NCI-H2107 treated with DMSO at 0.1 percent for 48 hours (cell line): Measurements from ENCODE around the gene NMT1.
A peak's percentile ranks its signal among the peaks of the same experiment; 100 is the strongest.

Source experiments
- DNase-seq: peaks from one replicate; lab custom pipeline; 2025; ENCODE audit not compliant: unreplicated experiment; lab: John Stamatoyannopoulos, UW

The NMT1 gene

DNA sequence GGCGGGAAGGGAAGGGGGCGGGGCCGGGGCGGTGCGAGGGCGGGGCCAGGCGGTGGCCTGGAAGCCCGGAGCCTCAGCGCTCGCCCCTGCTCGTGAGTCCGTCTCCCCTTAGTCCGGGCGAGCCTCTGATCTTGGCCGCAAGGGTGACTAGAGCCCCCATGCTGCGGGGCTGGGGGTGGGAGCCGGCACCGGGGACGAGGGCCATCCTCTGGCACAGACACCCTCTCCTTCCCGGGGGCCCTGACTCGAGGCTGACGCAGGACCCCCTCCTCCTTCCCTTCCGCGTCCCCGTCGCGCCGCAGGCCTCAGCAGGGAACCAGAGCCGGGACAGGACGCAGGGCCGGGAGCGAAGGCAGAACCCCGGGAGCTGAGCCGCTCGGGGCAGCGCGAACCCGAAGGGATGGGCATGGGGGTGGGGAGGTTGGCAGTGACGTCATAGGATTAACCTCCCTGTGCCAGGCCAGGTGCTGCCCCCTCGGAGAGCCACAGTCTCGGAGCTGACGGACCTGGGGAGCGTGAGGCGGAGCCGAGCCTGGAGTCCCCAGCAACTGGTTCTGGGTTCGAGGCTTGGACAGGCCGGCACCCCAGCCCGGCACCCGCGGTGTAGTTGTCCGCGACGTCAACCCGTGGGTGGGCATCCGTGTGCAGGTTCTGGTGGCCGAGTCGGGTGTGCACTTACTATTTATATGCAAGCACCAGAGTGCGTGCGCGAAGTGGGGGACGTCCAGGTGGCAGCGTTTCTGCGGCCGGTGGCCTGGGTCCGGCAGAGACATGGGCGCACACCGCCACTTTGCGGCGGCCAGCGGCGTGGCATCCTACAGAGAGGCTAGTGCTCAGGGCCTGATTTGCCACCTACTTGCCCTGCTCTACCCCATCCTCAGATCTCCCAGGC lies 71.7 kb downstream of the NMT1 start:
- peak; percentile 29 for DNase-seq

DNA sequence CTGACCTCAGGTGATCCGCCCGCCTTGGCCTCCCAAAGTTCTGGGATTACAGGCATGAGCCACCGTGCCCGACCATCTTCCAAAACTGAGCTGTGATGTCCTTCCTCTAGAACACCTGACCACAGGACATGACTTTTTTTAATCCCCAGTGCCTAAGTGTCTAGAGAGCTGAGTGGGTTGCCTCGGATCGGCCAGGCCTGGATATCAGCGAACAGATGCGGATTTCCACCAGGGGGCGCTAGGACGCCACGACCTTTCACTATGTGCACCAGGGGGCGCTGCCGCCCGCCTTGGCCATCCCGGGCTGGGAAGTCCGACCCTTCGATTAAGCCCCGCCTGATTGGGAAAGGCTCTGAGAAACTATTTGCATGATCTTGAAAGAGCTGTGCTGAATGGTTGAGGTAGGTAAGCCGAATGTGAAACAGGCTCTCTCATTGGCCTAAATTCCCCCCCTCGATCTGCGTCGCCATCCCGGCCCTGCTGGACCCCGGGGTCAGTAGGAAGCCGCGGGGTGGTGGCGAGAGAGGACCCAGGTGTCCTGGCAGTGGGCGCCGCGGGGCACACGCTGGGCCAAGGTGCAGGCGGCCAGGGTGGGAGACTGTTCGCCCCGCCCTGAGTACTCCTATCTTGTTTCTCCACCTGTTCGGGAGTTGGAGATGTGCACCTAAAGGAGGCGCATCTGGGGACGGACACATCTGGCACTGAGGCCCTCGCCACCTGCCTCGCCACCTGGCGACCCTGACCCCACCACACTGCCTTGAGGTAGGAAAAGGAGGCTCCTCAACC lies 74.3 kb downstream of the NMT1 start, which contains the start of gene ACBD4:
TSS of gene ACBD4 (plus strand) at position 496 of the 786 bp plus-strand sequence. CDS start 458 bp downstream, outside the sequence.
- peak; percentile 86 for DNase-seq

DNA sequence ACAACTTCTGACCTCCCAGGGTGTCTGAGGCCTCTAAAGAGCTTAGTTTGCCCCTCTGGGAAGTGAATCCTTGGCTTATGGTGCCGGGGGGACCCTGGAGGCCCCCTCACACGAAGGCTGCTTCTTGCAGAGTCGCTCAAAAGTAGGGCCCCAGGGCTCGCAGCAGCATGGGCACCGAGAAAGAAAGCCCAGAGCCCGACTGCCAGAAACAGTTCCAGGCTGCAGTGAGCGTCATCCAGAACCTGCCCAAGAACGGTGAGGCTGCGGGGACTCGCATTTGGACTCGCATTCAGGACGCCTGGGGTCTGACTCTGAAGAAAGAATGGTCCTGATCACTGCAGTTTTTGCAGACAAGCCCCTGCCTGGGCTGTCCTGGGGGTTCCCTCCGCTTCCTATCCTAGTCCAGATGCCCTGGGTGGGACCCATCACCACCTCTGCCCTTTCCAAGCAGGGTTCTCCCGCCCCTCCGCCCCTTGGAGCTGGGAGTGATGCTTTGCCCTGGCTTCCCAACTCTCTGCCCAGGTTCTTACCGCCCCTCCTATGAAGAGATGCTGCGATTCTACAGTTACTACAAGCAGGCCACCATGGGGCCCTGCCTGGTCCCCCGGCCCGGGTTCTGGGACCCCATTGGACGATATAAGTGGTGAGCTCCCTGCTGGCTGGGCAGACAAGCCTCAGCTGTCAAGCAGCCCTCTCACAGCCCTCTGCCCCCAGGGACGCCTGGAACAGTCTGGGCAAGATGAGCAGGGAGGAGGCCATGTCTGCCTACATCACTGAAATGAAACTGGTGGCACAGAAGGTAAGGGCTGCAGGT lies 75.1 kb downstream of the NMT1 start:
- no peak for DNase-seq

DNA sequence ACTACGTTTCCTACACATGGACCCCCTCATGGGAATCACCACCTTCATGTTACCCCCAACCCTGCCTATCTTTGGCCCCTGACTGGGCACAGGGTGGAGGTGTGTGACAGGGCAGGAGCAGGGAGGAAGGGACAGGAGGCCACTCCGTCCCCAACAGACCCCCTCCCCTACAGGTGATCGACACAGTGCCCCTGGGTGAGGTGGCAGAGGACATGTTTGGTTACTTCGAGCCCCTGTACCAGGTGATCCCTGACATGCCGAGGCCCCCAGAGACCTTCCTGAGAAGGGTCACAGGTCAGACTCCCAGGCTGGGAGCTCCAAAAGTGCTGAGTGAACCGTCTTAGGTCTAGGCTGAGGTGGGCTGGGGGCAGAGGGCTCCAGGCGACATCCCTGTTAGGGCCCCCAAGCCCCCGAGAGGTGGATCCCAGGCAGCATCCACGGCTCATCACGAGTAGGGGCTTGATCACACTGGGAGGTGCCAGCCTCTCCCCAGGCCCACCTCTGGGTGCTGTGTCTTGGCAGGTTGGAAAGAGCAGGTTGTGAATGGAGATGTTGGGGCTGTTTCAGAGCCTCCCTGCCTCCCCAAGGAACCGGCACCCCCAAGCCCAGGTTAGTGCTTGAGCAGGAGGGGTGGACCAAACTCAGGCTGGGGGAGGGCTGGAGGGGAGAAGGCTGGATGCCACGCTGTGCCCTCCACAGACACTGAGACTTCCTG lies 75.9 kb downstream of the NMT1 start:
- no peak for DNase-seq

DNA sequence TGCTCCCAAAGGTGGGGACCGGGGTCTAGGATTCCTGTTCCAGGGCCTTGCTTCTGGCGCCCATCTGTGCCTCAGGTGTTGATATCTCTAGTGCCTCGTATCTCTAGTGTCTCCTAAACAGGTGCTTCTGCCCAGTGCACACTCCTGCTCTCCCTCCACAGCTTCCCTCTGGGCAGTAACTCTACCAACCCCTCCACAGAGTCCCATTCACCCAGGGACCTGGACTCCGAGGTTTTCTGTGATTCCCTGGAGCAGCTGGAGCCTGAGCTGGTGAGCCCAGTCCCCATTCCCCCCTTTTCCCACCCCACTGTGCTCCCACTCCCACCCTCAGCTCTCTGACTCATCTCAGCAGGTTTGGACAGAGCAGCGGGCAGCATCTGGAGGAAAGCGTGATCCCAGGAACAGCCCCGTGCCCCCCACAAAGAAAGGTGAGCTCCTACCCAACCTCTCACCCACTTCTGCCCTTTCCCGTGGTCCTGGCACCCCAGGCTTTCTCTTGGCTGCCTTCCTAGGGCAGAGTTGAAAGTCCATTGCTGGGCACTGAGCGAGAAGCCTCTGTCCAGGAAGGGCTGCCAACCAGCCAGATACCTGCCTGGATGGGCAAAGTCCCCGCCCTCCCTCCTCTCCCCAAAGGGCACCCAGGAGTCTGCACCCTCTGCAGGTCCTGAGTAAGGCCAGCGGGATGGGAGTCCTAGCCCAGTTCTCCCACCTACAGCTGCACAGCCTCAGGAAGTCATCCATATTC lies 76.6 kb downstream of the NMT1 start:
- DNase-seq, result no peak

DNA sequence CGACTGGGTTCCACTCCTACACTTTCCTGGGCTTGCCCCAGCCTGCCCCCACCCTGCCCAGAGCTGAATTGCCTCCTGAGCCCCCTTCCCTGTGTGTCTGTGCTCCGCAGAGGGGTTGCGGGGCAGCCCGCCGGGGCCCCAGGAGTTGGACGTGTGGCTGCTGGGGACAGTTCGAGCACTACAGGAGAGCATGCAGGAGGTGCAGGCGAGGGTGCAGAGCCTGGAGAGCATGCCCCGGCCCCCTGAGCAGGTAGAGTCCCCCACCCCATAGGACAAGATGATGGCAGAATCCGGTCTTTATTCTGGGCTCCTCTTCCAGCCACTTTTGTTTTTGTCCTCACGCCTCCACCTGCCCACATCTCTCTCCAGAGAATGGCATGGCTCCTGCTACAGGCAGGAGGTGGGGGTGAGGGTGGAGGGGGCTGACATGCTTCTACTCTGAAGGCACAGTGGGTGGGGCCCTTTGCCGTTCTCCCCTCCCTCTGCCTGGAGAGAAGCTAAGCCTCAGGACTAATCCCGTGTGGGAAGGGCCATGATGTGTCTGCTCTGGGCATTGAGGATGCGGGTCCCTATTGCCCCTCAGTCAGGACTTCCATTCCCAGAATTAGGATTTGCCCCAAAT lies 77.9 kb downstream of the NMT1 start:
- DNase-seq, result no peak

DNA sequence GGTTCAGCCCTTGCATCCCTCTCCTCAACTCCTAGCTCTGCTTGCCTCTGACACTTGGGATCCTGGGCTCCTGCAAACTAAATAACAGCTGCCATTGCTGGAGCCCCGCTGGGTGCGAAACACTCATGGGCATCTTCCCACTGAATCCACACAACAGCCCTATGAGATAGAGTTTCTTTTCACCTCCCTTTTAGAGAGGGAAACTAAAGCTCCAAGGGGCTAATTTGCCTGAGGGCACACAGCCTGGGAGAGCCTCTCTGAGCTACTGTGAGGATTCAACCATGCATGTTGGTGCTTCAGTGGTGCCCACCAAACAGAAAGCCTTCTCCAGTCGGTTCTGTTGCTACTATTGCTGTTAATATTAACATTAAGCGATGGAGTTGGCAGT lies 78.4 kb downstream of the NMT1 start:
- DNase-seq, result no peak

DNA sequence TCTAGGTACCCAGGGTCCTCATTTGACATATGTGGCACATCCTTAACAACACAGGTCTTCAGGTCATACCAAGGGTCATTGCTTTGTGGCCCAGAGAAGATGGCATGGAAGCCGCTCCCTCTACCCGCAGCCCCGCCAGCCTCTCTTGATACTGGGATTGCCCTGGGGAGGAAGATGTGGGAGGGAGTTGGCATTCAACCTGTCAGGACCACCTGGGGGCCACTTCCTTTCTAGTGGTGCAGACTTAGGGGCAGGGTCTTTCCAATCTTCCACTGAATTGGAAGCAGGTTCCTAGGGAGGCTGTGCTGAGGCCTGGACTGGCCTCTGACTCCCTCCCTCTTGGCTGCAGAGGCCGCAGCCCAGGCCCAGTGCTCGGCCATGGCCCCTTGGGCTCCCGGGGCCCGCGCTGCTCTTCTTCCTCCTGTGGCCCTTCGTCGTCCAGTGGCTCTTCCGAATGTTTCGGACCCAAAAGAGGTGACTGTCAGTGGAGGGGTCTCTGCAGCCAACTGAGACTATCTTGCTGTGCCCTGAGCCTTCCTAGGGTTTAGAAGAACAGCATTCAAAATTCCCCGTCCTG lies 82.1 kb downstream of the NMT1 start:
- no peak for DNase-seq

DNA sequence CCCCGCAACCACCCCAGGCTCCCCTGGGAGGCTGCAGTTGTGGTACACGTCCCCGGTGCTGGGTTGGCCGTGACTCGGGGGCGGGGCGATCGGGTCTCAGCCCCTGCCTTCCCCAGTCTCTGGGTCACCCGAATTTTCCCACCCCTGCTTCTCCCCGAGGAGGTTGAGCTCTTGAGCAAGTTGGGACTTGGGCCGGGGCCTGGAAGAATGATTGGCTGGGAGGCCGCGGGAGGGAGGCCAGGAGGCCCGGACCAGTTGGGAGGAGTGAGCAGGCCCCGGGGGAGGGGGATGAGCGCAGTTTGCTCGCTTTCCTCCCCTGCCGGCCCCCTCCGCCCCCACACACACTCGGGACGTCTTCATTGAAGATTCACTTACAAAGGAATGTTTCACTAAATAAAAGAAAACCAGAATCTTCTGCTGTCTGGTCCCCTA lies 82.7 kb downstream of the NMT1 start:
- DNase-seq, result no peak

DNA sequence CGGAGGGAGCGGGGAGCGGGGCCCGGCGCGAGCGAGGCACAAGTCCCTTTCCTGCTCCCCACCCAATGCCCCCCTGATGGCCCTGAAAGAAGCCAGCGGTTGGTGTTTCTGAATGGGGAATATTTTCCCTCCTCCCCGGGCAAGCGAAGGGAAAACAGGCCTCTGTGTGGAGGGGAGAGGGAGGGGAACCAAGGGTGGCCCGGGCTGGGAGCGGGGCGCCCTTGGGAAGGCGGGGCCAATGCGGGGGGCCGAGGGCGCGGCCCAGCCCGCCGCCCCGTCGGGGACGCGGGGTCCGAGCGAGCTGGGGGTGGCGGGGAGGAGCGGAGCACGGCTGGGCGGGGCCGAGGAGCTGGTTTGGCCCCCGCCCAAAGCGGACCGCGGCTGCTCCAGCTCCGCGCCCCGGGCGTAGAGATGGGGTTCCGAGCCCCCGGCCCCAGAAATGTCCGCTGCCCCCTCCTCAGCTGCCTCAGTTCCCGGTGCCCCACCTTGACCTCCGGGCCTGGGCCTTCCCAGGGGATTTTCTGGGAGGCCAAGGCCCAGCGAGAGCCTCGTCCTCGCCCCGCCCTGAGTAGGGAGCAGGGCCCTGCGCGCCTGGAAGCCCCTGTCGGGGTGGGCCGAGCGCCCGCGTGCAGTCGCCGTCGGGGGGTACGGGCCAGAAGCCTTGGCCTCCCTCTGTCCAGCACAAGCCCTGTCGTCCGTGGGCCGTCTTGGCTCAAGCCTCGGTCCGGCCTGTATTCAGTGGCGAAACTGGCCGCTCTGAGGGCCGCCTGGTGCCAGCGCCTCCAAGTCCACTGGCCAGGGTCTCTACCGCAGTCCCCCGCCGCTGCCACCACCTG lies 83.3 kb downstream of the NMT1 start:
- DNase-seq, result no peak

DNA sequence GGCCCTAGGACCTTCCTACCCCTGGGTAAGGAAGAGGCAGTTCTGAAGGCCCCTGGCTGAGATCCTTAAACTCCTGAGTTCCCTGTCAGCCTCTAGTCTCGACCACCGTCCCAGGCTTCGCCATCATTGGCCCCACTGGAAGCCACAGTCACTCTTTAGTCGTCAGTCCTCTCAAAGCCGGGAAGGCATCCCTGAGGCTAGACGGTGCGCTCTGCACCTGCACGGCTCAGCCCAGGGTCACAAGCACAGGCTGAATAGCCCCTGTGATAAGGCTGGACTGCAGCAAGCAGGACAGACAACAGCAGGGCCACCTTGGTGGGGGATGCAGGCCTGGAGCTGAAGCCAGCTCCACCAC lies 83.9 kb downstream of the NMT1 start:
- no peak for DNase-seq

DNA sequence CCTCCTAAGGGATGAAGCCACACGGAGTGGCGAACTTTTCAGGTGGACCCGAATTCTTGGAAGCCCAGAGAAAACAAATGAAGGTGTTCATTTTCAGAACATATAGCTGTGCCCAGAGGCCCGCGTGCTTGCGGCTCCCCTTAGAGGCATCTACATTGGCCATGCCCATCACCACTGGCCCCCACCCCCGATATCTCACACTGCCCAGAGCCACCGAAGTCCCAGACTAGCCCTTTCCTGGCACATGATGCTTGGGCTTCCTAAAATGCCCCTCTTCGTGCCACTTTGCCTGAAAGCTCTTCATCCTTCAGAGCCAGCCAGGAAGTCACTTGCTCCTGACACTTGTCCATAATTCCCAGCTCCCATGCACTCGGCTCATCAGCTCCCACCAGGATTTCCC lies 85.0 kb downstream of the NMT1 start:
- no peak for DNase-seq

DNA sequence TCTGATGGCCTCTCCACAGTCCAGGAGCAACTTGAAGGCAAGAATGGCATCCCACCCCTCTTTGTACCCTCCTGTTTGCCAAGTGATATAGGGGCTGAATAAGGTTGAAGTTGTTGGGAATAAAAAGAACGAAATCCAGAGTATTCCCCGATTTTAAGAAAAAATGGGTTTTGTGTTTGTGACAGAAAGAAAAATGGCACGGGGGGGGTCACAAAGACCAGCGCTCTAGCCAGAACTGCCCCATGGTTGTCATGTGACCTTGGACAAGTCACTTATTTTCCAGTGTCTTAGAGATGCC lies 85.4 kb downstream of the NMT1 start:
- DNase-seq, result no peak

DNA sequence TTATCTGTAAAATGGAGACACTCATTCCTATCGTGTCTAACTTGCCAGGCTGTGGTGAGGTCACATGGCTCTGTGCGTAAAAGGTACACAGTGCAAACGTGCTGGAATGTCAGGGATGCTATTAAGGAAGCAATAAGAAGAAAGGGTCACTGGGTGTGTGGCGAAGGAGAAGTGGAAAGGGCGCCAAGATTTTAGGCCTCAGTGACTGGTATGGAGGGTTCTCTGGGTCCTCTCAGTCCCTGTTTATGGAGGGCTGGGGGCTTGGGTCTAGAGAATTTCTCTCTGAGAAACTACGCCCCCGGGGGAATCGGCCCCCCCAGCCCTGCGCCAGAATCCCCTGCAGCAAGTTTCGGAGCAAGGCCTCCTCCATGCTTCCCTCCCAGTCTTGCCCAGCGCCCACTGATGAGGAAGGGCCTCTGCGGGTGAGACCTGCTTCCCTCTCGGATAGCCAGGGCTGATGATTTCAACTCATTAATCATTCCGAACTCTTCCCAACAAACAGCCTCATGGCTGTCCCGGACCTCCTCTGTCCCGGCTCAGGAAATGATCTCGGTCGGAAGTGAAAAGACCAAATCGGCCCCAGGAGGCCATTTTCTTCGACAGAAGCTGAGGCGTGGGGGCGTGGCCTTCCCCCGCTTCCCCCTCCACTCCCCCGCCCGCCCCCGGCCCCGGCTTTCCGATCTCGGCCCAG lies 85.9 kb downstream of the NMT1 start:
- DNase-seq, result no peak

DNA sequence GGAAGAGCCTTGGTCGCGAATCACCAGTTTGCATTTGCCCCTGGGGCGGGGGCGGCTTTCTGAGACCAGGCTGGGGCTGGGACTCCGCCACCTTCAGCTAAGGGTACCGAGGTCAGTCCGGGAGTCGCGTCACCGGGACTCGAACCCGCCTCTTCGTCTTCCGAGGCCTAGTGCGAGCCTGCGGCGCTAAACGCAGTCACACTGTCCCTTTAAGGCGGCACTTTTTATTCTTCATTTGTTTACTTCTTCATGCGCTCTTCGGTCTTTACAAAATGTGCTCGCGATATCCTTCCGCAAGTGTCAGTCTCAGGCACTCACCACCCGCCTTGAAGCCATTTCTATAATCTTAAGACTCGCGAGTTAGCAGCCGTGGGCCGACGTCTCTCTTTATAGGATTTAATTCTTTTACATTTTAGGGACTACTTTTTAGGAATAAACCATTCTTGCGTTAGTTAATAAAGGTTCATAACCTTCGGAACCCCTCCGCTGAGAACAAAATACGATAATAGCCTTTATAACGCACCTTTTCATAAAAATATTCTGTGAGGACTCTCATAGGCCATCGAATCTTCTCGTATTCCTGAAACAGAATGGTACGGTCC lies 86.6 kb downstream of the NMT1 start:
- DNase-seq, result peak; percentile 88

DNA sequence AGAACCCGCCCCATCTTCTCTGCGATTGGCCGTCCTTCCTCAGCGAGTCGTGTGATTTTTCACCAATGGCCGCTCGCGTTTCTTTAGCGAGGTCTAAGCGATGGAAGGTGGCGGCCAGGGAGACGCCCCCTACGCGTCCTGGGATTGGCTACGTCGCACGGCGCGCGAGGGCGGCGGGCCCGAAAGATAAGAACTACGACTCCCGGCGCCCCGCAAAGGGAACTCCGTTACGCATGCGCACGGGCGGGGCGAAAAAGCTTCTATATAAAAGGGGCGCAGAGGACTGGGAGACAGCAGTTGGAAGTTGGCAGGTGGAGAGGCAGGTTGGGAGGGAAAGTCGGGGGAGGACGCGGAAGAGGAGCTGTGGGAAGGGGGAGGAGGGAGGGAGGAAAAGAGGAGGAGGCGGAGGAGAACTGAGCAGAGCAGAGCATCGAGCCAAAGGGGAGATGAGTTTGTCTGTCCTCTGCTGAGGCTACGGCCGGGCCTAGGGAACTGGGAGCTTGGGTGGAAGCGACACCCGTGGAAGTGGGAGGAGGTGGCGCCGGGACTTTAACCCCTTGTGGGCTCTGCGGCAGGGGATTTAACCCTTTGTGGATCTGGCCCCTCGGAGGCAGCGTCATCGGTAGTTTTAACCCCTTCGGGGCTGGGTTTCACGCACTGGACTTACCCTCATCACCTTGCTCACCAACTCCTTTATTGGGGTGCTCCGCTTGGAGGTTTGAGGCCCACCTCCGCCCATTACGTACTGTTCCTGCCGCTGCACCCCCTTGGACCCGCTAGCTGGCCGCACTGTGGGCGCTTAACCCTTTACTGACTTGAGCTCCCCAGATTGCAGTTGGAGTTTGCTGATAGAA lies 87.3 kb downstream of the NMT1 start, which contains the start of gene HEXIM1:
TSS of gene HEXIM1 (plus strand) at position 293 of the 854 bp plus-strand sequence. CDS start 716 bp downstream, outside the sequence.
- DNase-seq, result peak; percentile 99
